DND-41 (cell line): ENCODE measurements around the gene CBARP.

Experiments
- EZH2 ChIP-seq: IDR thresholded peaks from 3 replicates; pipeline ENCODE4 v1.6.1; 2012; ENCODE audit warnings: borderline replicate concordance, low read depth, mild to moderate bottlenecking, moderate library complexity, low read length, inconsistent platforms; ENCODE audit not compliant: severe bottlenecking
- TF ChIP-seq, protein P1 (sequence below): IDR thresholded peaks from 2 replicates; pipeline ENCODE4 v1.5.1; 2012; ENCODE audit warnings: borderline replicate concordance, low read length, moderate library complexity, mild to moderate bottlenecking; ENCODE audit not compliant: poor library complexity, severe bottlenecking; ENCODE audit errors: extremely low read depth

DNA sequence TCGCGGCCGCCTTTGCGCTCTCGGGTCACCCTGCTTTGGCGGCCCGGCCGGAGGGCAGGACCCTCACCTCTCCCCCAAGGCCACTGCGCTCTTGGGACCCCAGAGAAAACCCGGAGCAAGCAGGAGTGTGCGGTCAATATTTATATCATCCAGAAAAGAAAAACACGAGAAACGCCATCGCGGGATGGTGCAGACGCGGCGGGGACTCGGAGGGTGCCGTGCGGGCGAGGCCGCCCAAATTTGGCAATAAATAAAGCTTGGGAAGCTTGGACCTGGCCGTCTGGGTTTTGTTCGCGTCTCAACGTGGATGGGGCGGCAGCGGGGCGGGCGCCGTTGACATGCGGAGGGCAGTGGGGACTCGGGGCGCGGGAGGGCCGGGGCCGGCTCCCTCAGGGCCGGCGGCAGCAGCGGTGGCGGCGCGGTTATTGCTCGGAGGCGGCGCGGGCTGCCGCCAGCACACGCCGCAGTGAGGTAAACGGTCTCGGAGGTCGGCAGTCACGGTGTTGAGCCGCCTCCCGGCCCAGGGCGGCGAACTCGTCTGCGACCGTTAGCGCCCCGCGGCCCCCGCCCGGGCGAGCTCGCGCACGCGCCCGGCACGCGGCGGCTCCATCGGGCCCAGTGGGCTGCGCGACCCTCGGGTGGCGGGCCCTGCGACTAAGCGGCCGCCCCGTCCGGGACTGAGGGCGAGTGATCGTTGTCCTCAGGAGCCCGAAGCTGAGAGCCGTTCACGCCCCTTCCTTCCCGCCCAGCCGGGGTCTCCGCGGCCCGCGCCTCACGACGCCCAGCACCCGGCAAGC is 9.4 kb downstream of the CBARP start:
- TF ChIP-seq, protein P1, sequence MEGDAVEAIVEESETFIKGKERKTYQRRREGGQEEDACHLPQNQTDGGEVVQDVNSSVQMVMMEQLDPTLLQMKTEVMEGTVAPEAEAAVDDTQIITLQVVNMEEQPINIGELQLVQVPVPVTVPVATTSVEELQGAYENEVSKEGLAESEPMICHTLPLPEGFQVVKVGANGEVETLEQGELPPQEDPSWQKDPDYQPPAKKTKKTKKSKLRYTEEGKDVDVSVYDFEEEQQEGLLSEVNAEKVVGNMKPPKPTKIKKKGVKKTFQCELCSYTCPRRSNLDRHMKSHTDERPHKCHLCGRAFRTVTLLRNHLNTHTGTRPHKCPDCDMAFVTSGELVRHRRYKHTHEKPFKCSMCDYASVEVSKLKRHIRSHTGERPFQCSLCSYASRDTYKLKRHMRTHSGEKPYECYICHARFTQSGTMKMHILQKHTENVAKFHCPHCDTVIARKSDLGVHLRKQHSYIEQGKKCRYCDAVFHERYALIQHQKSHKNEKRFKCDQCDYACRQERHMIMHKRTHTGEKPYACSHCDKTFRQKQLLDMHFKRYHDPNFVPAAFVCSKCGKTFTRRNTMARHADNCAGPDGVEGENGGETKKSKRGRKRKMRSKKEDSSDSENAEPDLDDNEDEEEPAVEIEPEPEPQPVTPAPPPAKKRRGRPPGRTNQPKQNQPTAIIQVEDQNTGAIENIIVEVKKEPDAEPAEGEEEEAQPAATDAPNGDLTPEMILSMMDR, result no peak
- TF ChIP-seq EZH2, result no peak
